ENCODE measurements around the gene GPAT2.
"Not testable (repeated sequence)": the region's sequence is repeated elsewhere in the genome, so short reads cannot be mapped to it uniquely, and the experiment has no call there.

- not testable (repeated sequence) for TF ChIP-seq POLR2A, CTCF (IDR thresholded peaks at IDR 0.05)
These were observed 33.3 kb upstream of the GPAT2 start for GRCh38 chr2:96067902-96068581.

Measured in heart left ventricle (tissue), 13 donors.